Loucy (cell line): ENCODE results near the gene PFKFB4.

Experiments used
- H2AFZ ChIP-seq: fragments of 200-600 bp; sonication (generic); 2 replicates; pipeline ENCODE4 v1.6.0; 2016; ENCODE audit warnings: antibody characterized with exemption, mild to moderate bottlenecking, low read length, moderate library complexity
- H3F3A ChIP-seq: fragments of 200-600 bp; 2 replicates; pipeline ENCODE4 v1.6.0; 2016; ENCODE audit warnings: antibody characterized with exemption, low read depth, mild to moderate bottlenecking
- H3K27me3 ChIP-seq: fragments of 200-600 bp; sonication (generic); 2 replicates; pipeline ENCODE4 v1.6.1; 2014; ENCODE audit warnings: low read length, mild to moderate bottlenecking; ENCODE audit not compliant: insufficient read depth, poor library complexity, severe bottlenecking
- H3K36me3 ChIP-seq: fragments of 200-600 bp; sonication (generic); 2 replicates; pipeline ENCODE4 v1.6.1; 2016; ENCODE audit warnings: low read length; ENCODE audit not compliant: insufficient read depth
- H3K4me1 ChIP-seq: fragments of 200-600 bp; sonication (generic); 2 replicates; pipeline ENCODE4 v1.5.1; 2014; ENCODE audit warnings: low read length, mild to moderate bottlenecking; ENCODE audit not compliant: insufficient read depth, poor library complexity, severe bottlenecking
- H3K4me2 ChIP-seq: fragments of 200-600 bp; sonication (generic); 2 replicates; pipeline ENCODE4 v1.6.0; 2014; ENCODE audit warnings: antibody characterized with exemption, low read length, low read depth, mild to moderate bottlenecking; ENCODE audit not compliant: poor library complexity, severe bottlenecking
- H3K4me3 ChIP-seq: fragments of 200-600 bp; sonication (generic); 2 replicates; pipeline ENCODE4 v1.5.1; 2014; ENCODE audit warnings: low read length, mild to moderate bottlenecking, mixed read lengths; ENCODE audit not compliant: poor library complexity, severe bottlenecking
- H3K79me2 ChIP-seq: fragments of 200-600 bp; sonication (generic); 2 replicates; pipeline ENCODE4 v1.6.1; 2014; ENCODE audit warnings: low read length; ENCODE audit not compliant: insufficient read depth
- H3K9ac ChIP-seq: fragments of 200-600 bp; sonication (generic); 2 replicates; pipeline ENCODE4 v1.6.0; 2014; ENCODE audit warnings: mild to moderate bottlenecking, low read depth, low read length, moderate library complexity; ENCODE audit not compliant: poor library complexity, severe bottlenecking
- H3K9me2 ChIP-seq: fragments of 200-600 bp; sonication (generic); replicated peaks from 2 replicates; pipeline ENCODE4 v1.6.1; 2016; ENCODE audit warnings: low read depth, low read length, mixed read lengths
- H3K9me3 ChIP-seq: fragments of 200-600 bp; sonication (generic); 2 replicates; pipeline ENCODE4 v1.6.1; 2014; ENCODE audit warnings: mild to moderate bottlenecking, antibody characterized with exemption, low read length, low read depth; ENCODE audit not compliant: insufficient read depth
- H4K20me1 ChIP-seq: fragments of 200-600 bp; sonication (generic); 2 replicates; pipeline ENCODE4 v1.6.0; 2014; ENCODE audit warnings: antibody characterized with exemption, low read length, mild to moderate bottlenecking; ENCODE audit not compliant: insufficient read depth, poor library complexity, severe bottlenecking
- CTCF ChIP-seq: fragments of 200-600 bp; sonication (generic); conservative IDR thresholded peaks from 2 replicates; pipeline ENCODE4 v1.5.1; 2014; ENCODE audit warnings: mild to moderate bottlenecking, antibody characterized with exemption, low read length
- EZH2phosphoT487 ChIP-seq: fragments of 200-600 bp; IDR thresholded peaks from 2 replicates; pipeline ENCODE4 v1.6.1; 2018; ENCODE audit warnings: antibody characterized with exemption, mild to moderate bottlenecking, moderate library complexity, borderline replicate concordance

The PFKFB4 gene

GRCh38 chr3:48591436-48591835 lies 34.8 kb upstream of the PFKFB4 start:
- Histone ChIP-seq H3K27me3 (no peaks in the 10 kb centered on the region), H3K79me2 (no peaks in the 10 kb centered on the region), H3K9me3 (no peaks in the 10 kb centered on the region), H3K9me2 (no peaks in the 10 kb centered on the region), H4K20me1 (no peaks in the 10 kb centered on the region), H3K36me3 (no peaks in the 10 kb centered on the region), H2AFZ (no peak overlapping the region), H3F3A (no peaks in the 10 kb centered on the region), H3K9ac (no peak overlapping the region), H3K4me2 (no peak overlapping the region), H3K4me3 (no peak overlapping the region), H3K4me1 (no peaks in the 10 kb centered on the region)
- no peak for TF ChIP-seq EZH2phosphoT487

- H3K9me3 ChIP-seq: no peaks in the 10 kb centered on the region
- no peak overlapping the region for H3K4me3 ChIP-seq
- no peak overlapping the region for H3K4me2 ChIP-seq
- no peaks in the 10 kb centered on the region for H3K79me2 ChIP-seq
- no peak for TF ChIP-seq CTCF
- TF ChIP-seq EZH2phosphoT487: no peak
- no peak overlapping the region for H3K9ac ChIP-seq
- H2AFZ ChIP-seq: no peak overlapping the region
- H3K9me2 ChIP-seq: no peaks in the 10 kb centered on the region
- no peaks in the 10 kb centered on the region for H3K4me1 ChIP-seq
- H3K36me3 ChIP-seq: no peaks in the 10 kb centered on the region
- no peaks in the 10 kb centered on the region for H3F3A ChIP-seq
- H4K20me1 ChIP-seq: no peaks in the 10 kb centered on the region
- H3K27me3 ChIP-seq: no peaks in the 10 kb centered on the region
These were observed 31.6 kb upstream of the PFKFB4 start for GRCh38 chr3:48588230-48588629.

GRCh38 chr3:48587686-48588085 lies 31.1 kb upstream of the PFKFB4 start:
- no peak overlapping the region for H2AFZ ChIP-seq
- H3F3A ChIP-seq: no peaks in the 10 kb centered on the region
- no peaks in the 10 kb centered on the region for H3K27me3 ChIP-seq
- no peaks in the 10 kb centered on the region for H3K9me2 ChIP-seq
- H3K79me2 ChIP-seq: no peaks in the 10 kb centered on the region
- H3K36me3 ChIP-seq: no peaks in the 10 kb centered on the region
- H3K4me1 ChIP-seq: no peaks in the 10 kb centered on the region
- no peak for TF ChIP-seq CTCF
- TF ChIP-seq EZH2phosphoT487: no peak
- no peak overlapping the region for H3K9ac ChIP-seq
- no peaks in the 10 kb centered on the region for H4K20me1 ChIP-seq
- H3K4me3 ChIP-seq: no peak overlapping the region
- H3K4me2 ChIP-seq: no peak overlapping the region
- no peaks in the 10 kb centered on the region for H3K9me3 ChIP-seq

- H3K9ac ChIP-seq: no peak overlapping the region
These were observed 28.8 kb upstream of the PFKFB4 start for GRCh38 chr3:48585411-48585810.

More at GRCh38 chr3:48585411-48585810, 28.8 kb upstream of the PFKFB4 start:
- Histone ChIP-seq H3K36me3 (no peaks in the 10 kb centered on the region), H3K79me2 (no peaks in the 10 kb centered on the region), H3K4me3 (no peak overlapping the region), H3F3A (no peaks in the 10 kb centered on the region), H4K20me1 (no peaks in the 10 kb centered on the region), H2AFZ (no peak overlapping the region), H3K4me2 (no peak overlapping the region), H3K27me3 (no peaks in the 10 kb centered on the region), H3K9me3 (no peaks in the 10 kb centered on the region), H3K4me1 (no peaks in the 10 kb centered on the region), H3K9me2 (no peaks in the 10 kb centered on the region)
- TF ChIP-seq CTCF (no peak), EZH2phosphoT487 (no peak)
